Stimulated activated CD4-positive, alpha-beta T cell treated with anti-CD3 and anti-CD28 coated beads, Interleukin-2, amount 100 ng/mL, for 4 hours (primary cell): ENCODE data around the gene VWF.
"Not testable (repeated sequence)": the region's sequence is repeated elsewhere in the genome, so short reads cannot be mapped to it uniquely, and the experiment has no call there.

Experiments
- DNase-seq: peaks from one replicate; pipeline ENCODE4 v3.0.0-alpha.2; 2020; ENCODE audit warnings: low read depth

VWF gene

GRCh38 chr12:6145564-6145963 lies 21.1 kb upstream of the VWF start:
- DNase-seq: no peak

- no peak for DNase-seq
Measured at GRCh38 chr12:6143303-6143675, 18.8 kb upstream of the VWF start.

GRCh38 chr12:6142368-6143302 lies 18.2 kb upstream of the VWF start:
- DNase-seq: not testable (repeated sequence)

- DNase-seq: not testable (repeated sequence)
Measured at GRCh38 chr12:6141731-6142367, 17.4 kb upstream of the VWF start.

GRCh38 chr12:6140651-6141447 lies 16.4 kb upstream of the VWF start:
- peak; percentile 50 for DNase-seq

GRCh38 chr12:6135071-6135470 lies 10.6 kb upstream of the VWF start:
- no peak for DNase-seq

GRCh38 chr12:6133642-6134041 lies 9.2 kb upstream of the VWF start:
- DNase-seq: no peak

- DNase-seq: no peak
Measured at GRCh38 chr12:6132496-6132895, 8.0 kb upstream of the VWF start.

GRCh38 chr12:6125310-6125608 lies 789 bp upstream of the VWF start:
- DNase-seq: no peak

- no peak for DNase-seq
Measured at GRCh38 chr12:6123258-6123657, 1.2 kb downstream of the VWF start.

GRCh38 chr12:6122201-6122600 lies 2.3 kb downstream of the VWF start:
- no peak for DNase-seq

- no peak for DNase-seq
Measured at GRCh38 chr12:6120796-6121473, 3.5 kb downstream of the VWF start.

- DNase-seq: no peak
Measured at GRCh38 chr12:6118891-6119568, 5.4 kb downstream of the VWF start.

- DNase-seq: no peak
Measured at GRCh38 chr12:6116471-6117021, 7.9 kb downstream of the VWF start.

- DNase-seq: no peak
Measured at GRCh38 chr12:6115389-6115788, 9.1 kb downstream of the VWF start.

GRCh38 chr12:6114476-6114870 lies 10.0 kb downstream of the VWF start:
- DNase-seq: no peak

- DNase-seq: no peak
Measured at GRCh38 chr12:6113691-6114475, 10.6 kb downstream of the VWF start.

- no peak for DNase-seq
Measured at GRCh38 chr12:6112004-6112403, 12.5 kb downstream of the VWF start.

GRCh38 chr12:6110006-6110405 lies 14.5 kb downstream of the VWF start:
- no peak for DNase-seq

GRCh38 chr12:6106218-6106617 lies 18.3 kb downstream of the VWF start:
- no peak for DNase-seq

GRCh38 chr12:6104842-6105241 lies 19.6 kb downstream of the VWF start:
- DNase-seq: no peak
